HepG2 (cell line): ENCODE results near the gene SYNM. TPM values are rescaled to one million over a fixed set of nuclear protein-coding genes. Genes with fewer than 3 reads are reported as not detected.

Experiments
- AHDC1 ChIP-seq: sonication (generic); formaldehyde crosslinking; IDR thresholded peaks from 2 replicates; pipeline ENCODE4 v1.5.1; 2020; ENCODE audit warnings: mild to moderate bottlenecking, missing genetic modification reagents, borderline replicate concordance
- CREBL2 ChIP-seq: sonication (generic); formaldehyde crosslinking; IDR thresholded peaks from 2 replicates; pipeline ENCODE4 v1.8.1; 2023; ENCODE audit warnings: missing genetic modification reagents, mild to moderate bottlenecking, borderline replicate concordance
- HHEX ChIP-seq: IDR thresholded peaks from 2 replicates; pipeline ENCODE4 v1.6.1; 2016; ENCODE audit warnings: control low read depth
- LRRFIP1 ChIP-seq: sonication (generic); formaldehyde crosslinking; conservative IDR thresholded peaks from 2 replicates; pipeline ENCODE4 v1.4.0; 2020; ENCODE audit warnings: missing genetic modification reagents
- MBD4 ChIP-seq: IDR thresholded peaks from 2 replicates; pipeline ENCODE4 v1.6.1; 2012; ENCODE audit warnings: low read length, inconsistent platforms, borderline replicate concordance
- MLXIP ChIP-seq: sonication (generic); formaldehyde crosslinking; IDR thresholded peaks from 2 replicates; pipeline ENCODE4 v1.9.0; 2021; ENCODE audit warnings: missing genetic modification reagents, borderline replicate concordance
- NFE2 ChIP-seq: sonication (generic); formaldehyde crosslinking; IDR thresholded peaks from 2 replicates; pipeline ENCODE4 v1.4.0; 2020; ENCODE audit warnings: missing genetic modification reagents
- NPAS2 ChIP-seq: sonication (generic); formaldehyde crosslinking; IDR thresholded peaks from 2 replicates; pipeline ENCODE4 v1.8.0; 2022; ENCODE audit warnings: mild to moderate bottlenecking, missing genetic modification reagents, borderline replicate concordance
- PAX8 ChIP-seq: sonication (generic); formaldehyde crosslinking; IDR thresholded peaks from 2 replicates; pipeline ENCODE4 v1.8.0; 2022; ENCODE audit warnings: mild to moderate bottlenecking, missing genetic modification reagents, borderline replicate concordance
- POLR2A ChIP-seq, 2 experiments: IDR thresholded peaks; 2 replicates each; pipeline ENCODE4 v1.6.1; 2011; ENCODE audit warnings: low read depth in 2 of 2, low read length in 2 of 2, mild to moderate bottlenecking in 1 of 2, moderate library complexity in 1 of 2; ENCODE audit not compliant: insufficient read depth in 1 of 2
- SIX1 ChIP-seq: sonication (generic); formaldehyde crosslinking; IDR thresholded peaks from 2 replicates; pipeline ENCODE4 v1.4.0; 2020; ENCODE audit warnings: missing genetic modification reagents, borderline replicate concordance
- SMARCC2 ChIP-seq: fragments of 450-650 bp; IDR thresholded peaks from 2 replicates; pipeline ENCODE4 v1.6.1; 2017; ENCODE audit warnings: antibody characterized with exemption, mild to moderate bottlenecking
- TAF1 ChIP-seq: sonication (generic); formaldehyde crosslinking; IDR thresholded peaks from 2 replicates; pipeline ENCODE4 v1.4.0; 2020; ENCODE audit warnings: missing genetic modification reagents
- THYN1 ChIP-seq: sonication (generic); formaldehyde crosslinking; IDR thresholded peaks from 2 replicates; pipeline ENCODE4 v1.8.1; 2023; ENCODE audit warnings: low read depth, mild to moderate bottlenecking, moderate library complexity, missing genetic modification reagents, borderline replicate concordance
- ZBTB7A ChIP-seq: sonication (generic); formaldehyde crosslinking; IDR thresholded peaks from 2 replicates; pipeline ENCODE4 v1.8.0; 2022; ENCODE audit warnings: mild to moderate bottlenecking, missing genetic modification reagents
- ZNF44 ChIP-seq: sonication (generic); formaldehyde crosslinking; IDR thresholded peaks from 2 replicates; pipeline ENCODE4 v1.5.1; 2020; ENCODE audit warnings: mild to moderate bottlenecking, missing genetic modification reagents
- ZNF564 ChIP-seq: sonication (generic); formaldehyde crosslinking; IDR thresholded peaks from 2 replicates; pipeline ENCODE4 v1.8.1; 2023; ENCODE audit warnings: mild to moderate bottlenecking, missing genetic modification reagents
- ZNF572 ChIP-seq: sonication (generic); formaldehyde crosslinking; IDR thresholded peaks from 2 replicates; pipeline ENCODE4 v1.5.1; 2020; ENCODE audit warnings: mild to moderate bottlenecking, missing genetic modification reagents
- ZNF724P ChIP-seq: sonication (generic); formaldehyde crosslinking; IDR thresholded peaks from 2 replicates; pipeline ENCODE4 v1.8.0; 2022; ENCODE audit warnings: missing genetic modification reagents, borderline replicate concordance
- polyA plus RNA-seq, 8 experiments: library from polyadenylated mRNA; depleted of rRNA in 3 of 8; stranded (reverse) in 7 of 8; unstranded in 1 of 8; fragments of >200 nt; fragmentation: Illumina TruSeq in 4 of 8; extraction: Trizol in 4 of 8; gene quantifications; 2 replicates each; pipeline versions ENCODE4 v1.2.1 to v1.2.3, GENCODE V29; 2011 to 2016; ENCODE audit warnings: low read depth in 4 of 8, missing spikeins in 1 of 8, mixed read lengths in 1 of 8; ENCODE audit not compliant: insufficient read depth in 1 of 8
- total RNA-seq, 5 experiments: library from RNA; depleted of rRNA; stranded (reverse); fragments of >200 nt; fragmentation: Illumina TruSeq; extraction: Trizol; gene quantifications; 2 replicates each; pipeline ENCODE4 v1.2.3, GENCODE V29; 2016; ENCODE audit warnings: low read depth in 1 of 5

Gene SYNM
- total and polyA plus RNA-seq, 2 of the 13 experiments (the other 11 are each of a cell fraction or from before 2014, with no cell fraction given) = 1.1 to 3.7 TPM

GRCh38 chr15:99104788-99105513, at the start of gene SYNM (continued):
- TF ChIP-seq MLXIP (CRISPR knock-in tag) (no peak), HHEX (CRISPR knock-in tag) (no peak), NFE2 (CRISPR knock-in tag) (no peak), ZNF44 (no peak), SMARCC2 (no peak), AHDC1 (CRISPR knock-in tag) (no peak), SIX1 (CRISPR knock-in tag) (no peak), ZNF724P (CRISPR knock-in tag) (peak; percentile 82), MBD4 (no peak), THYN1 (CRISPR knock-in tag) (no peak), PAX8 (CRISPR knock-in tag) (no peak), ZBTB7A (CRISPR knock-in tag) (no peak), ZNF564 (CRISPR knock-in tag) (peak; percentile 77; the same call in 1 of the 2 replicates), CREBL2 (CRISPR knock-in tag) (no peak), LRRFIP1 (CRISPR knock-in tag) (no peak), POLR2A (IDR thresholded peaks at IDR 0.05; ENCODE audit: insufficient read depth in 1 of 2, low read depth in 2 of 2, low read length in 2 of 2) (peak; percentile 70 to 87), NPAS2 (no peak), TAF1 (CRISPR knock-in tag) (peak; percentile 84), ZNF572 (CRISPR knock-in tag) (no peak)
